Ovary (tissue), 3 donors: Measurements from ENCODE around the gene ASPHD1.

Experiments used
- EP300 ChIP-seq: sonication (generic); formaldehyde crosslinking; IDR thresholded peaks from one replicate; pipeline ENCODE4 v1.6.1; 2017; ENCODE audit warnings: antibody characterized with exemption
- TF ChIP-seq, protein P1 (sequence below), 3 donors: fragments of 450-650 bp in 2 of 3; fragments of 200-600 bp in 1 of 3; IDR thresholded peaks; one replicate each; pipeline versions ENCODE4 v1.5.1 to v1.8.0; 2016 to 2022; ENCODE audit warnings: antibody characterized with exemption in 3 of 3, mild to moderate bottlenecking in 1 of 3
- donor health status: DM: no; HTN: no; CAD: no.

DNA sequence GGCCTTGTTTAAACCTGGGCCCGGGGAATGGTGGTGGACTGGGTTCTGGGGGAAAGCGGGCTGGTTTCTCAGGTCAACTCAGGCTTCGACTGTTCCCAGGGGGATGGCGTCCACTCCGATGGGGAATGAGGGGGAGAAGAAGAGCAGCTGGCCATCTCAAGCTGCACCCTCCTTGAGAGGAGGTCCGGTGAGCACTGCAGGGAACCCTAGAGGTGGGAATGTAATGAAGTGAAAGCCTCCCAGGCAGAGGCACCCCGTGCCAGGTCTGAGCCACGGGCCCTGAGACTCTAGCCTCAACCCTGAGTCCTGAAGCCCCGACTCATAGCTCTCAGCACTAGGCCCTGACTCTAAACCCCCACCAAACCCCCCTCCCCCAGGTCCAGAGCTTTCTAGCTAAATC lies 36.1 kb upstream of the ASPHD1 start:
- TF ChIP-seq, protein P1, sequence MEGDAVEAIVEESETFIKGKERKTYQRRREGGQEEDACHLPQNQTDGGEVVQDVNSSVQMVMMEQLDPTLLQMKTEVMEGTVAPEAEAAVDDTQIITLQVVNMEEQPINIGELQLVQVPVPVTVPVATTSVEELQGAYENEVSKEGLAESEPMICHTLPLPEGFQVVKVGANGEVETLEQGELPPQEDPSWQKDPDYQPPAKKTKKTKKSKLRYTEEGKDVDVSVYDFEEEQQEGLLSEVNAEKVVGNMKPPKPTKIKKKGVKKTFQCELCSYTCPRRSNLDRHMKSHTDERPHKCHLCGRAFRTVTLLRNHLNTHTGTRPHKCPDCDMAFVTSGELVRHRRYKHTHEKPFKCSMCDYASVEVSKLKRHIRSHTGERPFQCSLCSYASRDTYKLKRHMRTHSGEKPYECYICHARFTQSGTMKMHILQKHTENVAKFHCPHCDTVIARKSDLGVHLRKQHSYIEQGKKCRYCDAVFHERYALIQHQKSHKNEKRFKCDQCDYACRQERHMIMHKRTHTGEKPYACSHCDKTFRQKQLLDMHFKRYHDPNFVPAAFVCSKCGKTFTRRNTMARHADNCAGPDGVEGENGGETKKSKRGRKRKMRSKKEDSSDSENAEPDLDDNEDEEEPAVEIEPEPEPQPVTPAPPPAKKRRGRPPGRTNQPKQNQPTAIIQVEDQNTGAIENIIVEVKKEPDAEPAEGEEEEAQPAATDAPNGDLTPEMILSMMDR (IDR thresholded peaks at IDR 0.05), result no peak
- no peak for TF ChIP-seq EP300
